ENCODE measurements around the gene C16orf95. TPM values are rescaled to one million over a fixed set of nuclear protein-coding genes. Genes with fewer than 3 reads are reported as not detected.
A peak's percentile ranks its signal among the peaks of the same experiment; 100 is the strongest.

C16orf95 gene
- total RNA-seq, 3 donors from 2014 or later, result 2.0 to 3.8 TPM; not detected in 1

- H3K27me3 ChIP-seq, result no peaks in the 10 kb centered on the region
- no peak for DNase-seq (ENCODE audit: low spot score in 2 of 2)
- H3K9me3 ChIP-seq, result no peaks in the 10 kb centered on the region
- H3K27ac ChIP-seq, result peak overlapping the region in 1 of 2 donors; percentile 75
- TF ChIP-seq POLR2AphosphoS5 (IDR thresholded peaks at IDR 0.05) (no peak), POLR2A (IDR thresholded peaks at IDR 0.05) (no peak), CTCF (IDR thresholded peaks at IDR 0.05) (no peak)
- no peaks in the 10 kb centered on the region for H3K4me1 ChIP-seq
- no peaks in the 10 kb centered on the region for H3K36me3 ChIP-seq
- intact Hi-C loops (cut with DNase I; ENCODE audit: low total_unique reads), result no loop called here
- no peak overlapping the region for H3K4me3 ChIP-seq
These were observed 10.8 kb upstream of the C16orf95 start for GRCh38 chr16:87327798-87328495.

- H3K36me3 ChIP-seq, result no peaks in the 10 kb centered on the region
- H3K27ac ChIP-seq, result peak overlapping the region in 1 of 2 donors; percentile 74
- H3K9me3 ChIP-seq, result no peaks in the 10 kb centered on the region
- intact Hi-C loops (cut with DNase I; ENCODE audit: low total_unique reads), result no loop called here
- H3K4me3 ChIP-seq, result no peak overlapping the region
- TF ChIP-seq POLR2AphosphoS5 (IDR thresholded peaks at IDR 0.05), result no peak
- no peak for TF ChIP-seq CTCF (IDR thresholded peaks at IDR 0.05)
- no peak for TF ChIP-seq POLR2A (IDR thresholded peaks at IDR 0.05)
- H3K27me3 ChIP-seq, result no peaks in the 10 kb centered on the region
- H3K4me1 ChIP-seq, result no peaks in the 10 kb centered on the region
- no peak for DNase-seq (ENCODE audit: low spot score in 2 of 2)
These were observed 9.0 kb upstream of the C16orf95 start for GRCh38 chr16:87326151-87326571.

GRCh38 chr16:87325423-87325858, 8.2 kb upstream of the C16orf95 start:
- Histone ChIP-seq H3K36me3 (no peaks in the 10 kb centered on the region), H3K4me3 (no peak overlapping the region), H3K9me3 (no peaks in the 10 kb centered on the region), H3K27me3 (no peaks in the 10 kb centered on the region), H3K4me1 (no peaks in the 10 kb centered on the region), H3K27ac (peak overlapping the region in 1 of 2 donors; percentile 74)
- TF ChIP-seq POLR2A (IDR thresholded peaks at IDR 0.05) (no peak), POLR2AphosphoS5 (IDR thresholded peaks at IDR 0.05) (no peak), CTCF (IDR thresholded peaks at IDR 0.05) (no peak)
- intact Hi-C loops (cut with DNase I; ENCODE audit: low total_unique reads), result no loop called here
- DNase-seq (ENCODE audit: low spot score in 2 of 2), result no peak

GRCh38 chr16:87324411-87325275, 7.5 kb upstream of the C16orf95 start:
- no peak for DNase-seq (ENCODE audit: low spot score in 2 of 2)
- Histone ChIP-seq H3K9me3 (no peaks in the 10 kb centered on the region), H3K4me1 (no peaks in the 10 kb centered on the region), H3K27ac (peak overlapping the region in 1 of 2 donors; percentile 4), H3K27me3 (no peaks in the 10 kb centered on the region), H3K36me3 (no peaks in the 10 kb centered on the region), H3K4me3 (no peak overlapping the region)
- intact Hi-C loops (cut with DNase I; ENCODE audit: low total_unique reads), result no loop called here
- TF ChIP-seq CTCF (IDR thresholded peaks at IDR 0.05) (peak; percentile 44 to 60 (median 59)), POLR2AphosphoS5 (IDR thresholded peaks at IDR 0.05) (no peak)
